ENCODE measurements around the gene RAB6B.

- TF ChIP-seq POLR2A (IDR thresholded peaks at IDR 0.05) = no peak
- TF ChIP-seq, protein P1, sequence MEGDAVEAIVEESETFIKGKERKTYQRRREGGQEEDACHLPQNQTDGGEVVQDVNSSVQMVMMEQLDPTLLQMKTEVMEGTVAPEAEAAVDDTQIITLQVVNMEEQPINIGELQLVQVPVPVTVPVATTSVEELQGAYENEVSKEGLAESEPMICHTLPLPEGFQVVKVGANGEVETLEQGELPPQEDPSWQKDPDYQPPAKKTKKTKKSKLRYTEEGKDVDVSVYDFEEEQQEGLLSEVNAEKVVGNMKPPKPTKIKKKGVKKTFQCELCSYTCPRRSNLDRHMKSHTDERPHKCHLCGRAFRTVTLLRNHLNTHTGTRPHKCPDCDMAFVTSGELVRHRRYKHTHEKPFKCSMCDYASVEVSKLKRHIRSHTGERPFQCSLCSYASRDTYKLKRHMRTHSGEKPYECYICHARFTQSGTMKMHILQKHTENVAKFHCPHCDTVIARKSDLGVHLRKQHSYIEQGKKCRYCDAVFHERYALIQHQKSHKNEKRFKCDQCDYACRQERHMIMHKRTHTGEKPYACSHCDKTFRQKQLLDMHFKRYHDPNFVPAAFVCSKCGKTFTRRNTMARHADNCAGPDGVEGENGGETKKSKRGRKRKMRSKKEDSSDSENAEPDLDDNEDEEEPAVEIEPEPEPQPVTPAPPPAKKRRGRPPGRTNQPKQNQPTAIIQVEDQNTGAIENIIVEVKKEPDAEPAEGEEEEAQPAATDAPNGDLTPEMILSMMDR (IDR thresholded peaks at IDR 0.05) = no peak
Measured at GRCh38 chr3:133944641-133945380, 49.1 kb upstream of the RAB6B start.
